HCEC 1CT (cell line): ENCODE results near the gene LGALS7B.
"Not testable (repeated sequence)": the region's sequence is repeated elsewhere in the genome, so short reads cannot be mapped to it uniquely, and the experiment has no call there.

Experiments used
- DNase-seq: peaks from one replicate; pipeline ENCODE4 v3.0.0-alpha.2; 2017

The LGALS7B gene

DNA sequence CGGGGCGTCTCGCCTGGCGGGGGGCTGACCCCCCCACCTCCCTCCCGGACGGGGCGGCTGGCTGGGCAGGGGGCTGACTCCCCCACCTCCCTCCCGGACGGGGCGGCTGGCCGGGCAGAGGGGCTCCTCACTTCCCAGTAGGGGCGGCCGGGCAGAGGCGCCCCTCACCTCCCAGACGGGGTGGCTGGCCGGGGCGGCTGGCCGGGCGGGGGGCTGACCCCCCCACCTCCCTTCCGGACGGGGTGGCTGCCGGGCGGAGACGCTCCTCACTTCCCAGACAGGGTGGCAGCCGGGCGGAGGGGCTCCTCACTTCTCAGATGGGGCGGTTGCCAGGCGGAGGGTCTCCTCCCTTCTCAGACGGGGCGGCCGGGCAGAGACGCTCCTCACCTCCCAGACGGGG lies 8.8 kb downstream of the LGALS7B start:
- DNase-seq = not testable (repeated sequence)

DNA sequence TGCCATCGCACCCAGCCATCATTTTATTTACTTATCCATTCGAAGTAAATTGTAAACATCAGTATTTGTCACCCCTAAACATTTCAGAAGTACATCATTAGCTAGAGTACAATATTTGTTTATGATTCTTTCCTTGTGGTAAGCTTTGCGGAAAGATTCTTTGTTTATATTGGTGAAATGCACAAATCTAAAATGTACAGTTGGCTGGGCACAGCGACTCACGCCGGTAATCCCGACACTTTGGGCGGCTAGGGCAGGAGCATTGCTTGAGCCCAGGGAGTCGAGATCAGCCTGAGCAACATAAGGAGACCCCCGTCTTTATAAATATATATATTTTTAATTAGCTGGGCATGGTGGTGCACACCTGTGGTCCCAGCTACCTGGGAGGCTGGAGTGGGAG lies 10.1 kb downstream of the LGALS7B start:
- DNase-seq = peak; percentile 8

DNA sequence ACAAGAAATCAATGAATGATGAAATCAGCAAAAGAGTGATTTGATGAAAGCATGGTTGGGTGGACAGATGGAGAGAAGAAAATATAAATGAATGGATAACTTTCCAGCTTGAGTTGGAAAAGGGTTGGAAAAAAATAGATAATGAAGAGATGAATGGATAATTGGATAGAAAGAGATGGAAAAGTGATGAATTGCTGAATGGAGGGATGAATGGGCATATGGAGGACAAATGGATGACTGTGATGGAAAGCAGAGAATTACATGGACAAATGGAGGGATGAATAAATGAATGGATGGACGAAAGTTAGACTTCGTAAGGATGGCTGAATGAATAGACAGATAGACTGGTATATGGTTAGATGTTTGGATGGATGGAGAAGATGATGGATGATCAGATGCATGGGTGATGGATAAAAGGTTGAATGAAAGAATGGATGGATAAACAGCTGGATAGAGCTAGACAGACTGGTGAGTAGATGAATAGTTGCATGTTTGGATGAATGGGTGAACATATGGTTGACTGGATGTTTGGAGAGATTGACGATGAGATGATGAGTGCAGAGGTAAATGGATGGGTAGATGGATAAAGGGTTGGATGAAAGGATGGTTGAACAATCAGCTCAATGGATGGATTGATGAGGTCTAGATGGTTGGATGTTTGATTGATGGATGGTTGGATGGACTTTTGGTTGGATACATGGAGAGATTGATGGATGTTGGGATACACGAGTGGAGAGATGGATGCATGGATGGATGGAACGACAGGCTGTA lies 11.8 kb downstream of the LGALS7B start:
- no peak for DNase-seq

DNA sequence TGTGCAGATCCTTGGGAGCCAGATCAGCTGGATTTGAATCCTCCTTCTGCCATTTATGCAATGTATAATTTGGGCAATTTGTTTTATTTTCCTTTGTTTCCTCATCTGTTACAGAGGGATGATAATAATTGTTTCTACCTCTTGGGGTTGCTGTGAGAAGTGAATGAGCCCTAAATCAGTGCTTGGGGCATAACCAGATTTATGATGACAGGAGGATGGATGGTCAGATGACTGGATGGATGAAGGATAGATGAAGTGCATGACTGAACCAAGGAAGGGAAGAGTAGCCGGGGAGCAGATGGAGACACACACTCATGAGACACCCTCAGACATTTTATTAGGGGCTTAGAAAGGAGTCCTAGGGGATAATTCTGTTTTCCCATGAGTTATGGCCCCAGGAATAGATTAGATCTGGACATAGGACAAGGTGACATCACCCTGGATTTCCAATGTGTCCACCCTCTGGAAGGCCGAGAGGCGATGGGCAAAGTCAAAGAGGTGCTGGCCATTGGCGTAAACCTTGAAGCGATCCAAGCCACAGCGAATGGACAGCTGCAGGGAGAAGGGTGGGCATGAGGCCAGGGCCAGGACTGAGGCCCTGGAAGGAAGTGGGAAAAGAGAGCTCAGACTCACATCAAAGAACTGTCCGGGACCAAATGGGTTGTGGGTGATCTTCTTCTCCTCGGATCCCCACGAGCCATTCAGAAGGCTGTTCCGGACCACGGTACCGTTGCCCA lies 12.5 kb downstream of the LGALS7B start:
- no peak for DNase-seq

DNA sequence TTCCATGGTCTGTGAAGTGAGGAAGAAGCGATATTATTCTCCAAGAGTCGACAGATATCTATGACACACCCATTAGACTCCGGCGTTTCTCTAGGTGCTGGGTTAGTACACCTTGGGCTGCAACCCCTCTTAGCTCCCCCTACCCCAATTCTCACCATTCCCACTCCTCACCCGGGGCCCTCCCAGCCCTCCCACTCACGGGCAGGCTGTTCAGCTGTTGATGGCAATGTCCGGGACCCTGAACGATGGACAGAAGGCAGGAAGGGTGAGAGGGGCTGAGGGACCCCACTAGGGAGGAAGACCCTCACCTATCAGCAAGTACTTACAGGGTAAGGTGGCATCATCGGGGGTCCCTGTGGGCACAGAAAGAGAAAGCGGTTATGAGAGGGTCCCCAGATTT lies 14.5 kb downstream of the LGALS7B start:
- no peak for DNase-seq

DNA sequence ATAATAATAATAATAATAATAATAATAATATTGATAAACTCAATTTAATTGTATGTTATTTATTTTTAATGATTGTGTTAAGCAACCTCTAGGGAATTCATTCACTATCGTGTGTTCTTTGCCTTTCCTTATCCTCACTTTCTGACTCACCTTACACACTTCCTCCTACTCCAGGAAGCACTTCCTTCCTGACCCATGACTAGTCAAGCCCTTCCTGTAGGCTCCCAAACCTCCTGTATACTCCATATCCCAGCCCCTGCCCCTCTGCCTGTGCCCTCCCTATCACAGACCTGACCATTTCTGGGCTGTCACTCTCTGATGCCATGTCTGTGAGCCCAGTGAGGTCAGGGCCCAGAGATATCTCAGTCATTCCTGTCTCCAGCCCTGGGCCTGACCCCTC lies 16.2 kb downstream of the LGALS7B start:
- peak; percentile 39 for DNase-seq

DNA sequence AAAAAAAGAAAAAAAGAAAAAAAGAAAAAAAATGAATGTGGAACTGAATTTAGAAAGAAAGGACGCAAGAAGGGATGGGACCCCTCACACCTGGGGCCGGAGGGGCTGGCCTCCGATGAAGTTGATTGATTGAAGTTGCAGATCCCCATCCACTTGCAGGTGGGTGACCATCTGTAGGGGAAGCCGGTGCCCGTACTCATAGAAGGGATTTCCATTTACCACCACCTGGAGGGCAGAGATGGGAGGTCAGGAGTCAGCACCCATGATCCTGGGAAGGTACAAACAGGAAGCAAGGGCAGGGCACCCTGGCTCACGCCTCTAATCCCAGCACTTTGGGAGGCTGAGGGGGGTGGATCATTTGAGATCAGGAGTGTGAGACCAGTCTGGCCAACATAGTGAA lies 17.4 kb downstream of the LGALS7B start:
- no peak for DNase-seq

DNA sequence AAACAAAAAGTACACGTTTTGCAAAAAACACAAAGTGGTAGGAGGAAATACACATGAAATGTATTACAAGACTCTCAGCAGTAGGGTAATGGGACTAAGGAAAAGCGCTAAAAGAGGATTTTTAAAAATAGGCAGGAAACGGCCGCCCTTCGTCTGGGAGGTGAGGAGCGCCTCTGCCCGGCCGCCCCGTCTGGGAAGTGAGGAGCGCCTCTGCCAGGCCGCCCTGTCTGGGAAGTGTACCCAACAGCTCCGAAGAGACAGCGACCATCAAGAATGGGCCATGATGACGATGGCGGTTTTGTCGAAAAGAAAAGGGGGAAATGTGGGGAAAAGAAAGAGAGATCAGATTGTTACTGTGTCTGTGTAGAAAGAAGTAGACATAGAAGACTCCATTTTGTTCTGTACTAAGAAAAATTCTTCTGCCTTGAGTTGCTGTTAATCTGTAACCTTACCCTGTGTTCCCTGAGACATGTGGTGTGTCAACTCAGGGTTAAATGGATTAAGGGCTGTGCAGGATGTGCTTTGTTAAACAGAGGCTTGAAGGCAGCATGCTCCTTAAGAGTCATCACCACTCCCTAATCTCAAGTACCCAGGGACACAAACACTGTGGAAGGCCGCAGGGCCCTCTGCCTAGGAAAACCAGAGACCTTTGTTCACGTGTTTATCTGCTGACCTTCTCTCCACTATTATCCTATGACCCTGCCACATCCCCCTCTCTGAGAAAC lies 18.5 kb downstream of the LGALS7B start:
- DNase-seq = peak; percentile 35

DNA sequence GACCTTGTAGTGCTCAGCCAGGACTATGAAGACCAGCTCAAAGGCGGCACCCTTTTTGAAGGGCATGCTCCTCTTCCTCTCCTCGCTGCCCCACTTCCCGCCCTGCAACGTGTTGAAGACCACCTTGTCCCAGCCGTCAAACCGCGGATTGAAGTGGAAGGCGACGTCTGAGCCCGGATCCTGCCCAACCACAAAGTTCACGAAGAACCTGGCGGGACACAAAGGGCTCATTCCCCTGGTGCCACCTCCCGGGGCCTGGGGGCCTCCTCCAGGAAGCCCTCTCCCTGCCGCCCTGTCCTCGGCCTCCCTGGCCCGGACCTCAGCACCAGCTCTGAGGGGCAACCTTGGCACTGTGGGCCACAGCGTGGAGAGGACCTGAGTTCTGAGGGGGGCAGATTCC lies 19.7 kb downstream of the LGALS7B start:
- no peak for DNase-seq

DNA sequence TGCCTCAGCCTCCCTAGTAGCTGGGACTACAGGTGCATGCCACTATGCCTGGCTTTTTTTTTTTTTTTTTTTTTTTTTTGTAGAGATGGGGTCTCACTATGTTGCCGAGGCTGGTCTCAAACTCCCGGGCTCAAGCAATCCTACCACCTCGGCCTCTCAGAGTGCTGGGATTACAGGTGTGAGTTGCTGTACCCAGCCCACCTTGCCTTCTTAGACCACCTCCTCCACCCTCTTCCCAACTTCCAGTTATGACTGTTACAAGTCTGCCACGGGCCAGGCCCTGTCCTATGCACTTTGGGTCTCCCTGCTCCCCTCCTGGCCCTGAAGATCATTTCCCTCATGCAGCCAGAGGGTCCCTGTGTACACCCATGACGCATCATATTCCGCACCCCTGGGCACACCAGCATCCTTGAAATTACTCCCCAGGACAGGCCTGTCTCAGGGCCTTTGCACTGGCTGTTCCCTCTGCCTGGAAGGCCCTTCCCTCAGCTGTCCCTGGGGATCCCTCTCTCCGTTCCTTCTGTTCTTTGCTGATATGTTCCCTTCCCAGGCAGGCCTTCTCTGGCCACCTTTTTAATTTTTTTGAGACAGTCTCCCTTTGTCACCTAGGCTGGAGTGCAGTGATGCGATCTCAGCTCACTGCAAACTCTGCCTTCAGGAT lies 20.7 kb downstream of the LGALS7B start:
- no peak for DNase-seq

DNA sequence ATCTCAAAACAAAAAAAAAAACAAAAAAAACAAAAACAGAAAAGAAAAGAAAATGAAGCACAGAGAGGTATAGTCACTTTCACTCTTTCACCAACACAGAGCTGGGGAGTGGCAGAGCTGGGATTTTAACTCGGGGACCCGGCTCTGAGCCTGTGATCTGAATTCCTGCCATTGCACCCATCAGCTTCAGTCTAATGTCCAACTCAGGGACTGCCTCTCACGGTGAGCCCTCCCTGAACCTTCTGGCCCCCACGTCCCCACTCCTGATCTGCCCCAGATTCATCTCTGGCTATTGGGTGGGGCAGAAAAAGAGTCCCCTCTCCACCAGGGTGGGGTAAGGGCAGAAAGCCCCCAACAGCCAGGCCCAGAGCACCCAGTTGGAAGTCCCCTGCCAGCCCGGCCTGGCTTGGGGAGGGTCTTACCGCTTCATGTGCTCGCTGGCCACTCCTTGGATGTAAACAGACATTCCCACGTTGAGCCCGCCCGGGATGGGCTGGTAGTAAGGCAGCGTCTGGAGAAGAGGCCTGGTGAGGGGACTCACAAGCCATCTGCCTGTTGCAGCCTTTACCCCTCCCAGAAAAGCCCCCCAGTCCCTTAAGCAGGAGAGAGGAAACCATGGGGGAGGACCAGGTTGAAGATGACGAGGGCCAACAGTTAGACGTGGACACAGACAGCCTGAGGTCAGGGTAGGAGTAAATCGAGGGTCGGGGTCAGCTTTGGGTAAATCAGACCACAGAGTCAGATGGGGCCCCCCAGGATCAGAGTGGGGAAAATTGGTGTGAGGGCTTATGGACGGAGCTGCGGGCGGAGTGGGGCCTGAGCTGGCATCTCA lies 23.2 kb downstream of the LGALS7B start:
- no peak for DNase-seq

DNA sequence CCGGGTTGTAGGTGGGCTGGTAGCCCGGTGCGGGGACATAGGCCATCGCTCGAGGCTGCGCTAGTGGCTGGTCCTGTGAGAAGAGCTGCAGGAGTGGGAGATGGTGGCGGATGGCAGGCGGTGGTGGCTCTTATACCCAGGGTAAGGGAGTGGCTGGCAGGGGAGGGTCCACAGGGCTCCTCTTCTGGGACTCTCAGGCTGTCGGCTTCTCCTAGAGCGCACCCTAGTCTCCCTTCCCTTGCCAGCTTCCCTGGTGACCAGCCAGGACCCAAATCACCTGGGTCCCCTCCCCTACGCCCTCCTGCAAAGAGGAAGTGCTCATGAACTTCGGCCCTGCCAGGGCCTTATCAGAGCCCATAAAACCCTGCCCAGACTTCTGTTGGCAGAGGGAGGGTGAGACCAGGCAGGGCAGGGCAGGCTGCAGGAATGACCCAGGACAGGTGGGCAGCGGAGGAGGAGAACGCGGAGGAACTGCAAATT lies 23.9 kb downstream of the LGALS7B start, which contains the start of gene LGALS4:
Gene LGALS4, minus strand, starts transcription at position 105 of the 480 bp plus-strand sequence. Its CDS starts 59 bp downstream, at position 46.
- no peak for DNase-seq

DNA sequence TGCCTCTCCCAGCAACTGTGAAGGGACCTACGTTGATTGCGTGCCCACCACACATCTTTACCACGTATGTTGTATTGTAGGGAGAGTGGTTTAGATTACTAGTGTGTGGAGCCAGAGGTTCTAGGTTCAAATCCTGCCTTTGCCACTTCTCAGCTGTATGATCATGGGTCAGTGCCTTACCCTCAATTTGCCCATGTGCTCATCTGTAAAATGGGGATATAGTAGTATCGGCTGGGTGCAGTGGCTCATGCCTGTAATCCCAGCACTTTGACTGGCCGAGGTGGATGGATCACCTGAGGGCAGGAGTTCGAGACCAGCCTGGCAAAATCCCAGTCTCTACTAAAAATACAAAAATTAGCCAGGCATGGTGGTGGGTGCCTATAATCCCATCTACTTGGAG lies 24.3 kb downstream of the LGALS7B start:
- no peak for DNase-seq

DNA sequence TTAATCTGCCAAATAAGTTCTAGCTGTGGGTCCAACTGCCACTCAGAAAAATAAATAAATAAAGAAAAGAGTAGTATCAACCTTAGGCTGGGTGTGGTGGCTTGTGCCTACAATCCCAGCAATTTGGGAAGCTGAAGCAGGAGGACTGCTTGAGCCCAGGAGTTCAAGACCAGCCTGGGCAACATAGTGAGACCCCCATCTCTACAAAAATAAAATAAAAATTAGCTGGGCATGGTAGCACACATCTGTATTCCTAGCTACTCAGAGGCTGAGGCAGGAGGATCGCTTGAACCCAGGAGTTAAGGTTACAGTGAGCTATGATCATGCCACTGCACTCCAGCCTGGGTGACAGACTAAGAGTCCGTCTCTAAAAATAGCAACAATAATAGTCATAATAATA lies 24.9 kb downstream of the LGALS7B start:
- DNase-seq = not testable (repeated sequence)

DNA sequence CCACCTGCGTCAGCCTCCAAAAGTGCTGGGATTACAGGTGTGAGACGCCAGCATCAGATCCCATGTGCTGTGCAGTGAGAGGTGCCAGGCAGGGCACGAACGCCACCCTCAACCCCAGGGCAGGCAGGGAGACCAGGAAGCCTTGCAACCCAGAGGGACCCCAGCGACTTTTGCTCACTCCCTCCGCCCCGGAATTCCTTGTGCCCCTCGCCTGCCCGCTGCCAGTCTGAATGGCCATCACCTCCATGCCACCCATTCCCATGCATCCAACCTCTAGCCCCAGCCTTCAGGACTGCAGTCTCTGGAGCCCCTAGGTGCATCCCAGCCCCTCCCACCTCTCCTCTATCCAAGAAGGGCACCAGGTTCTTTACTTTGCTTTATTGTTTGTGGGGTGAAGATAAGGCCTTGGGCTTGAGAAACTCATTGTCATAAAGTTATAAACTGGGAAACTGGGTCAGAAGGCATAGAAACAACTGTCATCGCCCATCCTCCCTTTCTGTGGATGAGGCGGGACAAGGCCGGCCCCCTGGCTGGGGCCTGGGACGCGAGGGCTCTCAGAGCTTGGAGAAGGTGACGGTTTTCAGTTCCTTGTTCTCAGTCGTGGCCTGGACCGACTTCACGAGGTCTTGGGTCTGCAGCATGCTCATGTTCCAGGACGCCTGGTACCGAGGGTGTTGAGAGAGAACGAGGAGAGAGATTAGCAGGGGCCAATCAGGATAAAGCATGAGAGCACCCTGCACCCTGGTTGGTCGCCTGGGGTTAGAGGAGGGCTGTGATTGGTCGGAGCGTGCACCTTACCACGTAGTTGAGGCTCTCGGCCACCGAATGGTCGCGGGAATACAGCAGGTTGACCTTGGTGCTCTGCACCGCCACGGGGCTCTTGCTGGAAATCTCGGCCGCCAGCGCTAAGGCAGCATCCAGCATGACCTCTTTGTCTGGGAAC lies 26.3 kb downstream of the LGALS7B start:
- no peak for DNase-seq

DNA sequence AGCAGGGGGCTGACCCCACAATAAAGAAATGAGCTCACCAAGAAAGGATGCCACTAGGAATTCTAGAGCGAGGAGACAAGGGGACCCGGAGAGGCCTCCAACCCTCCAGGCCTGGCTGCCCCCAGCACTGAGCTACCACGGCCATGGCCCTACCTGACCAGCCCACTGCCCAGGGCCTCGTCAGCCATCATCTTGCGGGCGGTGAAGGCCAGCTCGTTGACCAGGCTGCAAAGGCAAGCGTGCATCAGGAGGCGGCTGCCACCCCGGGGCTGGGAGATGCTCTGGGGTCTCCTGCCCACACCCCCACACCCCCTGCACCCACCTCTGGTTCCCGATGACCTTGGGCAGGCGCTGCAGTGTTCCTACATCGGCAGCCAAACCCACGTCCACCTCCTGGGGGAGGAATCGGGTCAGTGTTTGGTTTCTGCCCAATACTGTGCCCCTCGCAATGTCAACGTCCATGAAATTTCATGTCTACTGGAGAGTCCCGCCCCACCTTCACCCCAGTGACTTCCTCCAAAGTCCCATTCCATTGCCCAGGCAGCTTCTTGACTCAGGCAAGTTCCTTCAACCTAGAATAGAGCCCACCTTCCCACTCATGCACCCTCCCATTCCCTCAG lies 27.2 kb downstream of the LGALS7B start:
- no peak for DNase-seq

DNA sequence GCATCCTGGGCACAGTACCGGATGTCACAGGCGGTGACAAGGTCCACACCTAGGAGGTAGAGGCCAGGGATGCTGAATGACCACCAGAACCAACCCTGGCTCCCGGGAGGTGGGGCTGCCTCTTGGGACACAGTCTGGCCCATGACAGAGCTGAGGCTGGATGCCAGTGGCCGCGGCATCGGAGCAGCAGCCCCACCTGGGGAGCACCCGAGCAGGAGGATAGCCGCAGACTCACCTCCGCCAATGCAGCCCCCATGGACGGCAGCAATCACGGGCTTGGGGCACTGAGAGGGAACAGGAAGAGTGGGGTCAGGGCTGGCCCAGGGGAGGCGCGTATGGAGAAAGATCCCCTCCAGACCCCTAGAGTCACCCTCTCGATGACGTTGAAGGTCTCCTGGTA lies 28.1 kb downstream of the LGALS7B start:
- no peak for DNase-seq

DNA sequence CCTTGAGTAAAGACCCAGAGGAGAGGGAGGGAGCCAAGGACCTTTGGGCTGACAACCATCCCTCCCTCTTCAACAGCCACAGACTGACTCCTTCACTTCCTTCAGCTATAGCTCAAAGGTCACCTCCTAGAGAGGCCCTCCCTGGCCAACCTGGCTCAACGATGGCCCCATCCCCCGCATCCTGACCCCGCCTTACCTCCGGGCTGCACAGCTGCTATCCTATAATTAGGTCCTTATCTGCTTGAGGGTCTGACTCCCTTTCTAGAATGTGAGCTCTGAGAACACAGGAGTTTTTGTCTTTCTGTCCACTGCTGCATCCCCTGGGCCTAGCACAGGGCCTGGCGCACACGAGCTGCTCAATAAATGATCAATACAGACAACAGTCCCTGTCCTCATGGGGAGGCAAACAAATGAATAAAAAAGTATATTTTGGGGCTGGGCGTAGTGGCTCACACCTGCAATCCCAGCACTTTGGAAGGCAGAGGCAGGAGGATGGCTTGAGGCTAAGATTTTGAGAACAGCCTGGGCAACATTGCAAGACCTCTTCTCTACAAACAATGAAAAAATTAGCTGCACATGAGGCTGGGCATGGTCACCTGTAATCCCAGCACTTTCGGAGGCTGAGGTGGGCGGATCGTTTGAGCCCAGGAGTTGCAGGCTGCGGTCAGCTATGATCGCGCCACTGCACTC lies 30.4 kb downstream of the LGALS7B start:
- DNase-seq = no peak

DNA sequence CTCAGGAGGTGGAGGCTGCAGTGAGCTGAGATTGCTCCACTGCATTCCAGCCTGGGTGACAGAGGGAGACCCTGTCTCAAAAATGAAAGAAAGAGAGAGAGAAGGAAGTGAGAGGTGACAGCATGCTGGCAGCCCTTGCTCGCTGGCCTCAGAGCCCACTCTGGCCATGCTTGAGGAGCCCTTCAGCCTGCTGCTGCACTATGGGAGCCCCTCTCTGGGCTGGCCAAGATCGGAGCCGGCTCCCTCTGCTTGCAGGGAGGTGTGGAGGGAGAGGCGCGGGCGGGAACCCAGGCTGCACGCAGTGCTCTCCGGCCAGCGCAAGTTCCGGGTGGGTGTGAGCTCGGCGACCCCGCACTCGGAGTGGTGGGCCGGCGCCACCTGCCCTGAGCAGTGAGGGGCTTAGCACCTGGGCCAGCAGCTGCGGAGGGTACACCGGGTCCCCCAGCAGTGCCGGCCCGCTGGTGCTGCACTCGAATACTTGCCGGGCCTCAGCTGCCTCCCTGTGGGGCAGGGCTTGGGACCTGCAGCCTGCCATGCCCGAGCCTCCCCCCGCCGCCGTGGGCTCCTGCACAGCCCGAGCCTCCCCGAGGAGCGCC lies 32.3 kb downstream of the LGALS7B start:
- not testable (repeated sequence) for DNase-seq
